Measurements from ENCODE around the gene NBAS. TPM values are rescaled to one million over a fixed set of nuclear protein-coding genes. Genes with fewer than 3 reads are reported as not detected.

NBAS gene
- total RNA-seq, 1 experiment from 2014 or later = 28.9 TPM

- ChIA-PET POLR2A (ENCODE audit: unreplicated experiment) (no interaction called here), CTCF (no interaction called here)
- no peaks in the 10 kb centered on the region for H3K9me2 ChIP-seq (ENCODE audit: insufficient read depth)
- H3K4me1 ChIP-seq (replicated peaks; ENCODE audit: insufficient read depth) = no peaks in the 10 kb centered on the region
- H2AFZ ChIP-seq = no peak overlapping the region
- no peak overlapping the region for H3K4me3 ChIP-seq
- H3K9me3 ChIP-seq (ENCODE audit: insufficient read depth, low read depth) = no peaks in the 10 kb centered on the region
- no peaks in the 10 kb centered on the region for H3K36me3 ChIP-seq (ENCODE audit: low read depth)
- BruUV-seq (replicated peaks) = no TSS peak
- no peaks in the 10 kb centered on the region for H4K20me1 ChIP-seq (ENCODE audit: insufficient read depth)
- H3F3A ChIP-seq (ENCODE audit: insufficient read depth, low read depth) = no peaks in the 10 kb centered on the region
- DNase-seq = no peak
- no peak overlapping the region for H3K4me2 ChIP-seq
- H3K27me3 ChIP-seq (ENCODE audit: insufficient read depth, low read depth) = no peaks in the 10 kb centered on the region
- no peak overlapping the region for H3K27ac ChIP-seq
- intact Hi-C loops (cut with micrococcal nuclease; ENCODE audit: unreplicated experiment) = no loop called here
- TF ChIP-seq EZH2 (IDR thresholded peaks at IDR 0.05; ENCODE audit: low read depth) = no peak
- TF ChIP-seq, protein P1, sequence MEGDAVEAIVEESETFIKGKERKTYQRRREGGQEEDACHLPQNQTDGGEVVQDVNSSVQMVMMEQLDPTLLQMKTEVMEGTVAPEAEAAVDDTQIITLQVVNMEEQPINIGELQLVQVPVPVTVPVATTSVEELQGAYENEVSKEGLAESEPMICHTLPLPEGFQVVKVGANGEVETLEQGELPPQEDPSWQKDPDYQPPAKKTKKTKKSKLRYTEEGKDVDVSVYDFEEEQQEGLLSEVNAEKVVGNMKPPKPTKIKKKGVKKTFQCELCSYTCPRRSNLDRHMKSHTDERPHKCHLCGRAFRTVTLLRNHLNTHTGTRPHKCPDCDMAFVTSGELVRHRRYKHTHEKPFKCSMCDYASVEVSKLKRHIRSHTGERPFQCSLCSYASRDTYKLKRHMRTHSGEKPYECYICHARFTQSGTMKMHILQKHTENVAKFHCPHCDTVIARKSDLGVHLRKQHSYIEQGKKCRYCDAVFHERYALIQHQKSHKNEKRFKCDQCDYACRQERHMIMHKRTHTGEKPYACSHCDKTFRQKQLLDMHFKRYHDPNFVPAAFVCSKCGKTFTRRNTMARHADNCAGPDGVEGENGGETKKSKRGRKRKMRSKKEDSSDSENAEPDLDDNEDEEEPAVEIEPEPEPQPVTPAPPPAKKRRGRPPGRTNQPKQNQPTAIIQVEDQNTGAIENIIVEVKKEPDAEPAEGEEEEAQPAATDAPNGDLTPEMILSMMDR (conservative IDR thresholded peaks at IDR 0.05) = no peak
- H3K79me2 ChIP-seq (ENCODE audit: low read depth) = peaks cover 4% of the 10 kb centered on the region
Measured at GRCh38 chr2:15565392-15565791, 4.3 kb upstream of the NBAS start.

GRCh38 chr2:15563227-15564100 lies 2.3 kb upstream of the NBAS start:
- no peak overlapping the region for H3K4me2 ChIP-seq
- H3K27me3 ChIP-seq (ENCODE audit: insufficient read depth, low read depth) = no peaks in the 10 kb centered on the region
- H3K79me2 ChIP-seq (ENCODE audit: low read depth) = peaks cover 22% of the 10 kb centered on the region
- H3K4me3 ChIP-seq = no peak overlapping the region
- H3K9me3 ChIP-seq (ENCODE audit: insufficient read depth, low read depth) = no peaks in the 10 kb centered on the region
- TF ChIP-seq, protein P1 (conservative IDR thresholded peaks at IDR 0.05) = no peak
- no peak for TF ChIP-seq EZH2 (IDR thresholded peaks at IDR 0.05; ENCODE audit: low read depth)
- ChIA-PET CTCF (no interaction called here), POLR2A (ENCODE audit: unreplicated experiment) (no interaction called here)
- no peaks in the 10 kb centered on the region for H3K36me3 ChIP-seq (ENCODE audit: low read depth)
- H3K27ac ChIP-seq = no peak overlapping the region
- no peaks in the 10 kb centered on the region for H3F3A ChIP-seq (ENCODE audit: insufficient read depth, low read depth)
- H3K9me2 ChIP-seq (ENCODE audit: insufficient read depth) = no peaks in the 10 kb centered on the region
- H4K20me1 ChIP-seq (ENCODE audit: insufficient read depth) = peaks cover 9% of the 10 kb centered on the region; the same call in 1 of the 2 replicates
- intact Hi-C loops (cut with micrococcal nuclease; ENCODE audit: unreplicated experiment) = no loop called here
- no TSS peak for BruUV-seq (replicated peaks)
- DNase-seq = no peak
- H3K4me1 ChIP-seq (replicated peaks; ENCODE audit: insufficient read depth) = peaks cover 10% of the 10 kb centered on the region
- H2AFZ ChIP-seq = no peak overlapping the region

GRCh38 chr2:15562354-15563031 lies 1.4 kb upstream of the NBAS start:
- H3K4me3 ChIP-seq = no peak overlapping the region
- H3K9me3 ChIP-seq (ENCODE audit: insufficient read depth, low read depth) = no peaks in the 10 kb centered on the region
- POLR2A ChIA-PET (ENCODE audit: unreplicated experiment) = no interaction called here
- BruUV-seq (replicated peaks) = no TSS peak
- no peaks in the 10 kb centered on the region for H3K36me3 ChIP-seq (ENCODE audit: low read depth)
- intact Hi-C loops (cut with micrococcal nuclease; ENCODE audit: unreplicated experiment) = no loop called here
- CTCF ChIA-PET = no interaction called here
- no peak for TF ChIP-seq EZH2 (IDR thresholded peaks at IDR 0.05; ENCODE audit: low read depth)
- peaks cover 29% of the 10 kb centered on the region for H3K79me2 ChIP-seq (ENCODE audit: low read depth)
- no peak overlapping the region for H3K27ac ChIP-seq
- H3K9me2 ChIP-seq (ENCODE audit: insufficient read depth) = no peaks in the 10 kb centered on the region
- peaks cover 9% of the 10 kb centered on the region; the same call in 1 of the 2 replicates for H4K20me1 ChIP-seq (ENCODE audit: insufficient read depth)
- H3K27me3 ChIP-seq (ENCODE audit: insufficient read depth, low read depth) = no peaks in the 10 kb centered on the region
- peak overlapping the region; percentile 100 for H3K4me2 ChIP-seq
- no peaks in the 10 kb centered on the region for H3F3A ChIP-seq (ENCODE audit: insufficient read depth, low read depth)
- no peak overlapping the region for H2AFZ ChIP-seq
- H3K4me1 ChIP-seq (replicated peaks; ENCODE audit: insufficient read depth) = peaks cover 10% of the 10 kb centered on the region
- no peak for DNase-seq
